GM12892 (cell line): ENCODE data around the gene CHCHD3.

ENCODE experiments used
- DNase-seq: peaks from one replicate; pipeline ENCODE4 v3.0.0; 2011; ENCODE audit not compliant: insufficient read length
- FAIRE-seq: peaks from 2 replicates; lab custom pipeline; 2011; peaks lifted over from hg19 to GRCh38; lab: Jason Lieb, UNC
- POLR2A ChIP-seq: IDR thresholded peaks from 2 replicates; pipeline ENCODE4 v1.6.1; 2011; ENCODE audit warnings: low read depth, low read length, control low read depth
- POLR2AphosphoS5 ChIP-seq: IDR thresholded peaks from 2 replicates; pipeline ENCODE4 v1.6.1; 2011; ENCODE audit warnings: low read depth, low read length, control low read depth
- TAF1 ChIP-seq: IDR thresholded peaks from 2 replicates; pipeline ENCODE4 v1.6.1; 2011; ENCODE audit warnings: low read depth, mild to moderate bottlenecking, control low read depth, low read length, borderline replicate concordance

The CHCHD3 gene

DNA sequence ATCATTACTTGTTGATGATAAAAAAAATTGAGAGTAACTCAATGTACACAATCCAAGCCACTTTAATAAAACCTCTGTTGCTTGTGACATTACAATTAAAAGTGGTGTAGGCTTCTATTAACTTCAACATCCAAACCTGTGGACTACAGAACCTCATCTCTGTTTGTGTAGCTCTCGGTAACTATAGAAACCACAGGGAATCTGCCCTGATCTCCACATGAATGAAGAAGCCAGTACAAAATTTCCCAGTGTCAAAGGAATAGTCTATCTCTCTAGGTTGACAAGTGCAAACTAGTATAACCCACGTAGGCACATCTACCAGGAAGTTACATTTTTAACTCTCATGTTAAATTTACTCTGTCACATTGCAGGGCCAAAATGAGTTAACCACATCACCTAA is 204.3 kb downstream of the CHCHD3 start:
- DNase-seq: no peak
- TF ChIP-seq TAF1 (no peak), POLR2AphosphoS5 (no peak), POLR2A (no peak)
- FAIRE-seq: no peak

DNA sequence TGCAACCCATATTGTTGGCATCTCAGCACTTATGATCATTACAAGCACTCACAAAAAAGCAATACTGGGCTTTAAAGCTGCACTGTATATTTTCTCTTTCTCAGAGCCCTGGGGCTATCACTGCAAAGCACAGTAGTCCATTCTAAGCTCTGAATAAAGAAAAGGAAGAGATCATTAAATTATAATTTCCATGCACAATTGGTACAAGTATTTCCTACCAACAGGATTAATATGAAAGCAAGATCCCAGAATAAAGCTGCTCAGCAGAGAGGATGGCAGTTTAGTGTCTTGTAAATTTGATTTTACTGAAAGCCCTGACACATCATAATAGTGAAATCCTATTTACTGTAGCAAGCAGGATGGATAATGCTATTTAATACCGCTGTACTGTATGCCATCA is 205.3 kb downstream of the CHCHD3 start:
- TF ChIP-seq TAF1 (no peak), POLR2AphosphoS5 (no peak), POLR2A (no peak)
- DNase-seq: no peak
- no peak for FAIRE-seq

DNA sequence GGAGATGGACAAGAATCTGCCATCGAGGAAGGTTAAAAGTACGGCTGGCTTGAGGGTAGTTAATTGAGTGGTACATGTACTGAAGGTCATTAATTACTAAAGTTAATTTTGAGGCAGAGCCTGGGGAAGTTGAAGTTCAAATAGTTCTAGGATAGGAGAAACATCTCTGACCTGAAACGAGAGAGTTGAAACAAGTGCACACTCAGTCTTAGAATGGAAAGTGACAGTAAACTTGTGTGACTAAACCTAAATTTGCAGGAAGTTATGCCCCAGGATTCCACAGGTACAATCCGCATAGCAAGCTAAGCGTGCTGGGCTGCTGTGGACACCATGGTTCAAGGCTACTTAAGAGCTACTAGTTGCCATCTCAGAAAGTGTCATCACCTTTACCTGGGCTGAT is 209.9 kb downstream of the CHCHD3 start:
- FAIRE-seq (peak; percentile 70), DNase-seq (no peak)
- no peak for TF ChIP-seq TAF1
- TF ChIP-seq POLR2AphosphoS5: no peak
- no peak for TF ChIP-seq POLR2A

DNA sequence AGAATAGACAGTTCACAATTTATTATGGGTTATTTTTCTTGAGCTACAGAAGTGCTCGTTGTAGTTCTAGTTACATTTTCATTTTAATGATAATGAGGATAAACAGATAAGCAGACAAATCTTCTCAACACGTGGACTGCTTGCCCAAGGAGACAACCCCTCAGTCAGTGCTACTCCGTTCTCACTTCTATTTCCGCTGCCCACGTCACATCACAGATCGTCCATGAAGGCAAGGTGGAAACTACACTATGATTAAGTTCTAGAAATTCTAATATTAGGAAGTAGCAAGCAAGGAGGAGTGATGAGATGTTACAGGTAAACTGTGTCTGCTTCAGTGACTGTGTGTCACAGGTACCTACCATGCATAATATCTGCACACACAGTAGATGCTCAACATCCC is 210.5 kb downstream of the CHCHD3 start:
- FAIRE-seq (peak; percentile 89), DNase-seq (no peak)
- TF ChIP-seq POLR2A (no peak), TAF1 (no peak), POLR2AphosphoS5 (no peak)

DNA sequence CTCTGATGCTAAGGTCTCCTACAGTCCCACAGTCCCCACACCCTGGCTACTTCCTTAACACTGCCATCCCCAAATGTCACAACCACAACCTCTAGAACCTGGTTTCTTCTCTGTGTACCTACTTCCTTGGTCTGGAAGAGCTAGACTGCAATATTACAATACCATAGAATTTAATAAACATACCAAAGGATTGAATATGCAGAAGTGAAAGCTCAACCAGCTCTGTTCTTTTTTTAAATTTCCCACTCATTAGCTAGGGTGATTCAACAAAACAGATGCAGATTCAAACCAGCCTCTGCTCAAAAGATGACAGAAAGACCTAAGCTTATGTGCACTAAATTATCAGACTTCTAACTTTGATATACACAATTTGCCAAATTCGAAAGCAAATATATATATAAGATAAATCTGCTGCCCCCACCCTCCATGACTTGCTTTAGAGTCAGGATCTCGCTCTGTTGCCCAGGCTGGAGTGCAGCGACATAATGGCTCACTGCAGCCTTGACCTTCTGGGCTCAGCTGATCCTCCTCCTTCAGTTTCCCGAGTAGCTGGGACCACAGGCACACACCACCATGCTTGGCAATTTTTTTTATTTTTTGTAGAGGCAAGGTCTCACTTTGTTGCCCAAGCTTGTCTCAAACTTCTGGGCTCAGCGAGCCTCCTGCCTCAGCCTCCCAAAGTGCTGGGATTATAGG is 212.6 kb downstream of the CHCHD3 start:
- TF ChIP-seq TAF1 (no peak), POLR2A (no peak), POLR2AphosphoS5 (no peak)
- DNase-seq (no peak), FAIRE-seq (no peak)

DNA sequence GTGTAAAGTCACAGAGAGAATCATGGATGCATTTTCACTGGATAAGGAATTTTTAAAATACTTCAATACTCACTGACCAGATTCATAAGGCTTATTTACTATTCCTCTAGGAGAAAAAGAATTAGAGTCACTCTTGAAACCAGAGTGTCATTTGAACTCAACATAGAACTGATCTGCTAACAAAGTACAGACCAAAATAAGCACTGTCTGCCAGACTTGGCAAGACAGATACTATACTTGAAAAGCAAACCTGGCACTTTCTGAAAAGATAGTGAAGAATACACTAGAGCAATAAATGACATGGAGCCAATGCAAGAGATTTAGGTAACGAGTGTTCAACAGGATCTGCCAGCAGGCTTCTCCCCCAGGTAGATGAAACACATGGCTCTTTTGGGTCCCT is 215.3 kb downstream of the CHCHD3 start:
- no peak for TF ChIP-seq POLR2AphosphoS5
- TF ChIP-seq TAF1: no peak
- no peak for TF ChIP-seq POLR2A
- FAIRE-seq: no peak
- DNase-seq: no peak

DNA sequence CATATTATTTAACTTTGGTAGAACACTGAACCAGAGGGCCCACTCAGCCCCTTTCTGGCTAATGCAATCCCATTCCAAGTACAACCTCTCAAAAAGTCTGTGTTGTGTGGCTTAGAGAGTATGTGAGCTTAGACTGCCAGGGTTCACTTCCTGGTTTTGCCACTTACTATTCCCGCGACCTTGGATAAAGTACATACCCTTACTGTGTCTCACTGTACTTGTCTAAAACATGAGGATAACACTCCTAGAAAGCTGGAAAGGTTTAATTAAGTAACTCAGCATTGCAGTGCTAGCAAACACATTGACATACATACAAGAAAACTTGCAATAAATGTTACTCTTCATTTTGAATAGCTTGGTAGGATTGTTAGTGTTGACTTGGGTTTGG is 215.8 kb downstream of the CHCHD3 start:
- no peak for FAIRE-seq
- no peak for TF ChIP-seq POLR2AphosphoS5
- TF ChIP-seq TAF1: no peak
- no peak for TF ChIP-seq POLR2A
- DNase-seq: no peak

DNA sequence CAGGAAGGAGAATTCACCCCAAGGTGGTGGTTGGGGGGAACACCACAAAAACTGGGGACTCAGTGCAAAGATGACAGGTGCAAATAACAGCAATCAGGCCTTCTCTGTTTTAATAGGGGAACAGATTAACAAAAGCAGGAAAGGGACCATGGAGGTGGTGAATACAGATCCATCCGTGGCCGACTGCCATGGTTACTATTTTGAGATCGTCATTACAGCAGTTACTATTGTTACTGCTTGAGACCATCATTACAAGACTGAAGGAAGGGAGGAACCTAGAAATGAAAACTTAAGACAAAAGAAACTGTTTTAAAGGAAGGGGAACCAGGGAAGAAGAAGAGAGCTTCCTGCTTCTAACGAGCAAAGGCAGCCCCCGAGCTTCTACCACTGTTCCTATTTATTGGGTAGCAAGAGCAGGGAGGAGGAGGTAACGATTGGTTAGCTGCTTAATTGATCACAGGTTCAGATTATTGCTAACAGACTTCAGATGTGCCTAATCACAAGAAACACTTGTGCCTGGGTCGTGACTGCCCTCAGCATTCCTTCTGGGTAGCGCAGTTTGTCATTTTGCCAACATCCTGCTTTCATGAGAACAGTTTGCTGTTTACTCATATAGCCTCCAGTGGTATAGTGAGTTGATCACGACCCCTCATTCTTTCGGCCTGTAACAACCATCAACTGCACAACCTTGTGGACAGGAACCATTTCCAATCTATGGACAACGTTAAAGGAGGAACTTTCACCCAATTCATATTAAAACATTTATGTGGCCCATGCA is 216.3 kb downstream of the CHCHD3 start:
- no peak for FAIRE-seq
- no peak for TF ChIP-seq TAF1
- no peak for TF ChIP-seq POLR2A
- no peak for TF ChIP-seq POLR2AphosphoS5
- DNase-seq: no peak

DNA sequence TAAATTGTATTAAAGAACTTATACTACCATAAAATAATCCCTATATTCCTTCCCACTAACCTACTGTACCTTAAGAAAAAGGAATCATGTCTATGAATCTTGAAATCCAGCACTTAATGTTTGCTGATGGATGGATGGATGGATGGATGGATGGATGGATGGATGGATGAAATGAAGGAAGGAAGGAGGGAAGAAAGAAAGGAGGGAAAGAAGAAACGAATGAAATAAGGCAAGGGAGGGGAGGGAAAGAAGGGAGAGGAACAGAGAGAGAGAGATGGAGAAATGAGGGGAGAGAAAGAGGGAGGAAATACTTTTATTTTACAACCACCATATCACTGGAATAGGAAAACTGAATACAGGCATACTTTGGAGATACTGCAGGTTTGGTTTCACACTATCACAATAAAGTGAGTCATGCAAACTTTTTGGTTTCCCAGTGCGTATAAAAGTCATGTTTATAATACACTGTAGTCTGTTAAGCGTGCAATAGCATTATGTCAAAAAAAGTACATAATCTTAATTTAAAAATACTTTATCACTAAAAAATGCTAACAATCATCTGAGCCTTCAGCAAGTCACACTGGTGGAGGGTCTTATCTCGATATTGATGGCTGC is 219.8 kb downstream of the CHCHD3 start:
- FAIRE-seq (no peak), DNase-seq (no peak)
- TF ChIP-seq TAF1 (no peak), POLR2AphosphoS5 (no peak), POLR2A (no peak)

DNA sequence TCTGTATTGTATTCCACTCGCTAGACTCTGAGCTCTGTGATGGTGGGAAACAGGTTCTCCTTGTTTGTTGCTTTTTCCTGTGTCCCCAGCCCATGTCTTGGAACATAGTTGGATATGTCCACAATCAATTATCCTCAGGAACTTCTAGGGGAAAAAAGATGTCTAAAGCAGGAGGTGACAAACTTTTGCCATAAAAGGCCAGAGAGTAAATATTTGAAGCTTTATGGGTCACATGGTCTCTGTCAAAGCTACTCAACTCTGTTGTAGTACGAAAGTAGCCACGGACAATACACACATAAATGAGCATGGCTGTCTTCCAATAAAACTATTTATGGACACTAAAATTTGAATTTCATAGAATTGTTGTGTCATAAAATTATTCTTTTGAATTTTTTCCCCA is 220.5 kb downstream of the CHCHD3 start:
- FAIRE-seq: no peak
- TF ChIP-seq TAF1 (no peak), POLR2A (no peak), POLR2AphosphoS5 (no peak)
- no peak for DNase-seq

DNA sequence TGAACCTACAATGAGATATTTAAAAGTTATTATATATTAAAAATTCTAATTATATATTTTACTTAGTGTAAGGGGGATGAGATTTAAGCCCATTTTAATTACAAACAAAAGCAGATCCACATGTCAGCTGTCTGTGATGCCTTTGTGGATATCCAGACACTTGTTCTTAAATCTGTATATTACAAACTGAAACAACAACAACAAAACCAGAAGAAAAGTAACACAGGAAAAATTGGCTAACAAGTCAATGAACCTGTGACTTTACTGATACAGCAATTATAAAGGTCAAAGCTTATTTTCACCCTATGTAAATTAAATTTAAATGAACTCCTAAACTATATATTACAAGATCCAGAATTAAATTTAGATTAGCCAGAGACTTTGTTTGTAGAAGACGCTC is 222.7 kb downstream of the CHCHD3 start:
- TF ChIP-seq TAF1: no peak
- TF ChIP-seq POLR2A: no peak
- TF ChIP-seq POLR2AphosphoS5: no peak

More for the DNA sequence above, 222.7 kb downstream of the CHCHD3 start:
- no peak for DNase-seq
- no peak for FAIRE-seq
